Breast epithelium (tissue), 3 donors: ENCODE results near the gene CDC73.

Source experiments
- CTCF ChIP-seq, 3 donors: fragments of 450-650 bp; IDR thresholded peaks; one replicate each; pipeline ENCODE4 v1.5.1; 2016 to 2017; ENCODE audit warnings: antibody characterized with exemption in 3 of 3, mild to moderate bottlenecking in 3 of 3, moderate library complexity in 3 of 3
- POLR2A ChIP-seq: fragments of 450-650 bp; IDR thresholded peaks from one replicate; pipeline ENCODE4 v1.6.1; 2016; ENCODE audit warnings: antibody characterized with exemption, mild to moderate bottlenecking, moderate library complexity
- POLR2AphosphoS5 ChIP-seq, 3 donors: sonication (generic); formaldehyde crosslinking; IDR thresholded peaks; one replicate each; pipeline ENCODE4 v1.6.1; 2017; ENCODE audit warnings: antibody characterized with exemption in 3 of 3

DNA sequence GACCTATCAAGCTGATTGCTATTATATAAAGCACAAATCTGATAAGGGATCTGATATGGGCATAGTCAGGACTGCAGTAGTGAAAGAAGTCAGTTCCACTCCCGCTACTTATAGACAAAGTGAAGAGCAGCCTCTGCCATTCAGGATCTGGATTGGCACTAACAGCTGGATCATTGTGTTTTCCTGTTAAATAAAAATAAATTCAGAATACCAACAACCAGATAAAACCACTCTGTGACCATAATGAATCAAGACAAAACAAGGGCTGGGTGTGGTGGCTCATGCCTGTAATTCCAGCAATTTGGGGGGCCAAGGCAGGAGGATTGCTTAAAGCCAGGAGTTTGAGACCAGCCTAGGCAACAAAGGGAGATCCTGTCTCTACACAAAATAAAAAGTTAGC, 11.6 kb upstream of the CDC73 start:
- no peak for TF ChIP-seq CTCF (IDR thresholded peaks at IDR 0.05)
- no peak for TF ChIP-seq POLR2A
- TF ChIP-seq POLR2AphosphoS5 (IDR thresholded peaks at IDR 0.05), result no peak
